Muscle layer of colon (tissue), 2 donors: Measurements from ENCODE around the gene CDH10.

Experiments used
- H3K27ac ChIP-seq: one replicate; pipeline ENCODE4 v1.7.0; 2013; ENCODE audit warnings: low read depth, mild to moderate bottlenecking, low read length, moderate library complexity
- H3K27me3 ChIP-seq, 2 donors: one replicate each; pipeline ENCODE4 v1.7.0; 2013; ENCODE audit warnings: low read length in 2 of 2, mild to moderate bottlenecking in 2 of 2; ENCODE audit not compliant: insufficient read depth in 2 of 2, control insufficient read depth in 1 of 2
- H3K36me3 ChIP-seq: one replicate; pipeline ENCODE4 v1.7.0; 2013; ENCODE audit warnings: mild to moderate bottlenecking, low read length; ENCODE audit not compliant: insufficient read depth
- H3K4me1 ChIP-seq: one replicate; pipeline ENCODE4 v1.7.0; 2013; ENCODE audit warnings: mild to moderate bottlenecking, low read length; ENCODE audit not compliant: insufficient read depth
- H3K4me3 ChIP-seq, 2 donors: one replicate each; pipeline ENCODE4 v1.7.0; 2013; ENCODE audit warnings: low read length in 2 of 2, low read depth in 1 of 2, mild to moderate bottlenecking in 1 of 2, moderate library complexity in 1 of 2
- H3K9ac ChIP-seq: one replicate; pipeline ENCODE4 v1.7.0; 2013; ENCODE audit warnings: low read length
- H3K9me3 ChIP-seq: one replicate; pipeline ENCODE4 v1.7.0; 2013; ENCODE audit warnings: mild to moderate bottlenecking, low read length
- donor health status: abdominal sarcoma.
- donor health status: Adenocarcinoma of cecum.

Gene CDH10

GRCh38 chr5:24487368-24488229, 157.2 kb downstream of the CDH10 start:
- no peaks in the 10 kb centered on the region for H3K36me3 ChIP-seq
- no peaks in the 10 kb centered on the region for H3K4me1 ChIP-seq
- H3K9me3 ChIP-seq, result no peaks in the 10 kb centered on the region
- H3K27me3 ChIP-seq, result no peaks in the 10 kb centered on the region
- H3K9ac ChIP-seq, result no peak overlapping the region
- no peak overlapping the region for H3K4me3 ChIP-seq
- H3K27ac ChIP-seq, result no peak overlapping the region

GRCh38 chr5:24480952-24481351, 163.8 kb downstream of the CDH10 start:
- H3K4me3 ChIP-seq, result no peak overlapping the region
- no peak overlapping the region for H3K27ac ChIP-seq
- no peaks in the 10 kb centered on the region for H3K4me1 ChIP-seq
- no peaks in the 10 kb centered on the region for H3K27me3 ChIP-seq
- no peaks in the 10 kb centered on the region for H3K36me3 ChIP-seq
- no peak overlapping the region for H3K9ac ChIP-seq
- no peaks in the 10 kb centered on the region for H3K9me3 ChIP-seq

- no peaks in the 10 kb centered on the region for H3K4me1 ChIP-seq
- H3K27me3 ChIP-seq, result no peaks in the 10 kb centered on the region
- no peak overlapping the region for H3K27ac ChIP-seq
- H3K9ac ChIP-seq, result no peak overlapping the region
- no peak overlapping the region for H3K4me3 ChIP-seq
- H3K36me3 ChIP-seq, result no peaks in the 10 kb centered on the region
- H3K9me3 ChIP-seq, result no peaks in the 10 kb centered on the region
Observed at GRCh38 chr5:24477958-24478357, 166.8 kb downstream of the CDH10 start.

GRCh38 chr5:24475101-24475500, 169.7 kb downstream of the CDH10 start:
- Histone ChIP-seq H3K9ac (no peak overlapping the region), H3K9me3 (no peaks in the 10 kb centered on the region), H3K4me3 (no peak overlapping the region), H3K27ac (no peak overlapping the region), H3K4me1 (no peaks in the 10 kb centered on the region), H3K27me3 (no peaks in the 10 kb centered on the region), H3K36me3 (no peaks in the 10 kb centered on the region)

- H3K27me3 ChIP-seq, result no peaks in the 10 kb centered on the region
- no peaks in the 10 kb centered on the region for H3K36me3 ChIP-seq
- no peak overlapping the region for H3K4me3 ChIP-seq
- H3K27ac ChIP-seq, result no peak overlapping the region
- no peaks in the 10 kb centered on the region for H3K9me3 ChIP-seq
- H3K4me1 ChIP-seq, result no peaks in the 10 kb centered on the region
- H3K9ac ChIP-seq, result no peak overlapping the region
Observed at GRCh38 chr5:24474685-24475084, 170.1 kb downstream of the CDH10 start.

GRCh38 chr5:24472518-24472917, 172.3 kb downstream of the CDH10 start:
- Histone ChIP-seq H3K9me3 (no peaks in the 10 kb centered on the region), H3K4me1 (no peaks in the 10 kb centered on the region), H3K9ac (no peak overlapping the region), H3K27me3 (no peaks in the 10 kb centered on the region), H3K36me3 (no peaks in the 10 kb centered on the region), H3K27ac (no peak overlapping the region), H3K4me3 (no peak overlapping the region)

- H3K36me3 ChIP-seq, result no peaks in the 10 kb centered on the region
- H3K27ac ChIP-seq, result no peak overlapping the region
- H3K9me3 ChIP-seq, result no peaks in the 10 kb centered on the region
- no peak overlapping the region for H3K4me3 ChIP-seq
- H3K9ac ChIP-seq, result no peak overlapping the region
- no peaks in the 10 kb centered on the region for H3K4me1 ChIP-seq
- no peaks in the 10 kb centered on the region for H3K27me3 ChIP-seq
Observed at GRCh38 chr5:24444414-24444813, 200.4 kb downstream of the CDH10 start.

GRCh38 chr5:24439465-24439864, 205.3 kb downstream of the CDH10 start:
- Histone ChIP-seq H3K36me3 (no peaks in the 10 kb centered on the region), H3K4me3 (no peak overlapping the region), H3K9me3 (no peaks in the 10 kb centered on the region), H3K27ac (no peak overlapping the region), H3K9ac (no peak overlapping the region), H3K4me1 (no peaks in the 10 kb centered on the region), H3K27me3 (no peaks in the 10 kb centered on the region)
